AG09319 (cell line): Measurements from ENCODE around the gene ZMYND10.

ENCODE experiments used
- DNase-seq: peaks from one replicate; pipeline ENCODE4 v3.0.0-alpha.2; 2010; ENCODE audit warnings: low read depth; ENCODE audit errors: extremely low read depth
- TF ChIP-seq, protein P1 (sequence below): IDR thresholded peaks from 2 replicates; pipeline ENCODE4 v1.5.1; 2011; ENCODE audit warnings: low read depth, mild to moderate bottlenecking, inconsistent platforms, low read length, moderate library complexity

The ZMYND10 gene

GRCh38 chr3:50323614-50324199 lies 21.8 kb downstream of the ZMYND10 start:
- DNase-seq: no peak
- TF ChIP-seq, protein P1, sequence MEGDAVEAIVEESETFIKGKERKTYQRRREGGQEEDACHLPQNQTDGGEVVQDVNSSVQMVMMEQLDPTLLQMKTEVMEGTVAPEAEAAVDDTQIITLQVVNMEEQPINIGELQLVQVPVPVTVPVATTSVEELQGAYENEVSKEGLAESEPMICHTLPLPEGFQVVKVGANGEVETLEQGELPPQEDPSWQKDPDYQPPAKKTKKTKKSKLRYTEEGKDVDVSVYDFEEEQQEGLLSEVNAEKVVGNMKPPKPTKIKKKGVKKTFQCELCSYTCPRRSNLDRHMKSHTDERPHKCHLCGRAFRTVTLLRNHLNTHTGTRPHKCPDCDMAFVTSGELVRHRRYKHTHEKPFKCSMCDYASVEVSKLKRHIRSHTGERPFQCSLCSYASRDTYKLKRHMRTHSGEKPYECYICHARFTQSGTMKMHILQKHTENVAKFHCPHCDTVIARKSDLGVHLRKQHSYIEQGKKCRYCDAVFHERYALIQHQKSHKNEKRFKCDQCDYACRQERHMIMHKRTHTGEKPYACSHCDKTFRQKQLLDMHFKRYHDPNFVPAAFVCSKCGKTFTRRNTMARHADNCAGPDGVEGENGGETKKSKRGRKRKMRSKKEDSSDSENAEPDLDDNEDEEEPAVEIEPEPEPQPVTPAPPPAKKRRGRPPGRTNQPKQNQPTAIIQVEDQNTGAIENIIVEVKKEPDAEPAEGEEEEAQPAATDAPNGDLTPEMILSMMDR: no peak

DNA sequence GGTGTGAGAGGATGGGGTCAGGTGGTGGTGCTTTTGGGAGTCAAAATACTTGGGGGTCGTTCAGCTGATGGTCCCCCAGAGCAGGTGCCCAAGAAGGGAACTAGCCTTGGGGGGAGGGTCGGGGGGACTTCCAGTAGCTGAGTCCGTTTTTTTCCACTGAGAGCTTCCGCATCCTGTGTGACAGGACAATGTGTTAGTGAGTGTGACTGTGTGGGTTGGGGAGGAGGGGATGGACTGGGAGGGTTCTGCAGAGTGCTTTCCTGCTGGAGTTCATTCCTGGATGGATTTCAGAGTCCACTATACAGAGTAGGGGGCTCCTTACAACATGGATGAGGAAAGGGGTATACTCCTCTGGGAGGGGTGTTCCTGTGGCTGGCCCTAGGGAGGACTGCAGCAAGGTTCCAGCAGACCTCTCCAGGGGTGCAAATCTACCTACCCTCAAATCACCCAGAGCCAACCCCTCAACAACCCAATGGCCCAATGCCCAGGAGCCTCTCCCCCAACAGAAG lies 22.4 kb downstream of the ZMYND10 start:
- no peak for DNase-seq
- TF ChIP-seq, protein P1: no peak

- TF ChIP-seq, protein P1: no peak
- no peak for DNase-seq
Measured at GRCh38 chr3:50322386-50323091, 23.0 kb downstream of the ZMYND10 start, which contains the start of gene HYAL2. HYAL2 (minus strand) TSS chr3:50322745; CDS start chr3:50320489, 2,256 bp downstream.

DNA sequence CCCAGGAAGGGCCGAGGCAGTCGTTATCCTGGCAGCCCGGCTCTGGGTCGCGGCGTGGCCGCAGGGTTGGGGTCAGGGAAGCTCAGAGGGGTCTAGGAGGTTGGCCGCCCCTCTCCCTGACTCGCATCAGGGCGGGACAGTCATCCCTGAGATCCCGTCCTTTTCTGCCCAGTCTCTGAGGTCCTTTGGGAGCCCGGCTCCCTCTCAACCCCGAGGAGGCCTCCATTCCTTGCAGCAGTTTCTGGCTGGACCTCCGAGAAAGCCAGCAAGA lies 23.5 kb downstream of the ZMYND10 start:
- TF ChIP-seq, protein P1: no peak; the same call in 1 of the 2 replicates
- DNase-seq: no peak

DNA sequence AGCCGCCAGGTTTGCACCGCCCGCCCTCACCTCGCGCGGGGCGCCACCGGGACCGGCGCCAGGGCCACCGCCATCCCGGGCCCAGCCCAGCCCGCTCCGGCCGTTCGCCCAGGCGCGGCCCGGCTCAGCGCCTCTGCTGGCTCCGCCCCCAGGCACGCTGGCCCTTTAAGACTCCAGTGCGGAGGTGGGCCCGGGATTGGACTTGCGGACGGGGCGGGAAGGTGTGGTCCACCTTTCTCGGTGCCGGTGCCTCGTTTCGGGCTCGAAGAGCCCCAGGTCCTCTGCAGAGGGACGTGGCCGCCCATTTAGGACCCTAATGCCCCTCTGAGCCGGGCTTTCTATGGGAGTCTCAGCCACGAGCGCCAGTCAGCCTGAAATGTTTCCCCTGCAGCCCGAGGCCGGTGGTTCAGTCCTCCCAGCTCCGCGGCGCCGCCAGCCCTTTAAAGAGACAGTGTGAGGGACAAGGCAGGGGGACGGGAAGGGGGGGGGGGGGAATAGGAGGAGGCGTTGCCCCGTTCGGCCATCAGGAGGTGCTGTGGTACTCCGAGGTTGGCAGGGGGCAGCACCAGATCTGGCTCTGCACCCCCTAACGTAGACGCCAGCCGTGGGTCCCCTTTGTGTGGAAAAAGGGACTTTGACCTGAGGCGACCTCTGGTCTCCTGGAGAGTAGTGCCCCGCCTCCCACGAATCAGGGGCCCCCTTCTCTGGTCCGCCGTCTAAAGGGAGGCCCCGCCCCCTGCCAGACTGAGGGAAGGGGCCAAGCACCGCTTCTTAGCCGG lies 24.0 kb downstream of the ZMYND10 start:
- DNase-seq: peak; percentile 68
- TF ChIP-seq, protein P1: peak; percentile 32

- no peak for DNase-seq
- TF ChIP-seq, protein P1: no peak
Measured at GRCh38 chr3:50320853-50321335, 24.6 kb downstream of the ZMYND10 start.
